GM18505 (cell line): ENCODE measurements around the gene C14orf180.

Experiments
- ATAC-seq: cut with Tn5 transposase; IDR thresholded peaks from one replicate; pipeline ENCODE4 v1.9.1; 2021; ENCODE audit not compliant: unreplicated experiment
- POLR2A ChIP-seq: IDR thresholded peaks from 4 replicates; pipeline ENCODE4 v1.6.1; 2011; ENCODE audit warnings: borderline replicate concordance; ENCODE audit not compliant: insufficient read depth, insufficient read length; ENCODE audit errors: extremely low read depth

C14orf180 gene

DNA sequence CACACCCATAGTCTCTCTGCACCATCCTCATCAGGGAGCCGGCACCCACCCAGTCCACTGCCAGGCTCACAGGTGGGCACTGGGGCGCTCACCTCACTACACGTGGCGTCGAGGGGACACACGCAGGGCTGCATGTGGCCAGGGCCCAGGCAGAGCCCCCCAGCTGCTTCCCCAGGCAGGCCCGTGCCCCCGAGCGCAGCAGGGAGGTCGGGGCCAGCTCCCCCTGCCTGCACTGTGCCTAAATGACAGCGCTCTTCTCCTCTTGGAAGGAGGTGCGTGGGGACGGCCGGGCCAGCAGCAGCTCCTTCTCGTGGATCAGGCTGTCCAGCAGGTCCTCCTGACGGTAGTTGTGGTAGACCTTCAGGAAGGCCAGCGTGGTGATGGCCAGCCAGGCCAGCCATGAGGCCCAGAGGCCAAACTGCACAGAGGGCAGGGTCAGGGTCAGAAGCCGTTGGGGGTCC, 13.7 kb downstream of the C14orf180 start:
- ATAC-seq, result no peak
- no peak for TF ChIP-seq POLR2A

DNA sequence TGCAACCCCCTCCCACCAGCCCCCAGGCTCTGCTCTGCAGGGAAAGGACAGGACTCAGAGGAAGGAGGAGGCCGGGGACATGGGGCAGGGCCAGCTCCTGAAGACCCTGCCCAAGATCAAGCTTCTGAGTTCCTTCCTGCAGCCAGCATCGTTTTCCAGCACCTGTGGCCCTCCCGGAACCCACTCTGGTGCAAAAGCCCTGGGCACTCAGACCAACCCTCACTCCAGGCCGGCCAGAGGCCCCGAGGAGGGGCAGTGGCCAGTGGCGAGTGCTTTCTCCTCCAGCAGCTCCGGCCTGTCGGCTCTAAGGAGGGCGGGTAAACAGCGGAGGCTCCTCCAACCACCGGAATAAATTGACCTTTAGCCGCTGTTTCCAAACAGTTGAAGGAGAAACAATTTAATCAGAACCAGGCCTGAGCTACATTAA, 14.2 kb downstream of the C14orf180 start:
- TF ChIP-seq POLR2A, result no peak
- no peak for ATAC-seq

DNA sequence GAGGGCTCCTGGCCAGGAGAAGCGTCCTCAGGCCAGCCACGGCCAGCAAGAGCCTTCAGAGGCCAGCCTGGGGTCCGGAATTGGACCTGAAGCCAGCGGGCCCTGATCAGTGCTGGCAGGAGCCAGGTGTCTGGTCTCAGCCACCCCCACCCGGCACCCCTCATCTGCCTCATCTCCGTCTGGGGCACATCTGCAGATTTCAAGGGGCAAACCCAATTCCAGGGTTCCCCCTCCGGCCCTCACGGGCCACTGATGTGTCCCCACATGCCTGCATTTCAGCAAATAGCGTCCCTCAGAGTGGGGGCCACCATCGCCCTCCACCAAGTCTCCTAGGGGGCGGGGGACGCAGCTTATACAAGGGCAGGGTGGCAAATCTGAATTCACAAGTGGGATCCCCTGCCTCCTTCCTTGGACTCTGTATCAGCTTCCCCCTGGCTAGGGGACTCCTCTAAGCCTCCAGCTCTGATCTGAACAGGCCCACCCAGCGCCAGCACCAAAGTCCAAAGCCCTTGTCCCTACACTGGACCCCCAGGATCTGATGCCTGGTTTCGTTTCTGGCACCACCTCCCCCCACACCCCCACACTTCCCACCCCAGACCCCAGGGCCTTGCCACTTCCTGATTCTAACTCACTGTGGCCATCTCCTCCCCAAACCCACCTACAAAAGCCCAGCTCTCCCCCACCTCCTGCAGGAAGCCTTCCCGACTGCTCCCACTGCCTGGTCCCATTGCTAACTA, 14.9 kb downstream of the C14orf180 start:
- ATAC-seq, result no peak

GRCh38 chr14:104595116-104595675, 15.6 kb downstream of the C14orf180 start:
- ATAC-seq, result no peak
- TF ChIP-seq POLR2A, result no peak

More for the DNA sequence above, 14.9 kb downstream of the C14orf180 start:
- no peak for TF ChIP-seq POLR2A

DNA sequence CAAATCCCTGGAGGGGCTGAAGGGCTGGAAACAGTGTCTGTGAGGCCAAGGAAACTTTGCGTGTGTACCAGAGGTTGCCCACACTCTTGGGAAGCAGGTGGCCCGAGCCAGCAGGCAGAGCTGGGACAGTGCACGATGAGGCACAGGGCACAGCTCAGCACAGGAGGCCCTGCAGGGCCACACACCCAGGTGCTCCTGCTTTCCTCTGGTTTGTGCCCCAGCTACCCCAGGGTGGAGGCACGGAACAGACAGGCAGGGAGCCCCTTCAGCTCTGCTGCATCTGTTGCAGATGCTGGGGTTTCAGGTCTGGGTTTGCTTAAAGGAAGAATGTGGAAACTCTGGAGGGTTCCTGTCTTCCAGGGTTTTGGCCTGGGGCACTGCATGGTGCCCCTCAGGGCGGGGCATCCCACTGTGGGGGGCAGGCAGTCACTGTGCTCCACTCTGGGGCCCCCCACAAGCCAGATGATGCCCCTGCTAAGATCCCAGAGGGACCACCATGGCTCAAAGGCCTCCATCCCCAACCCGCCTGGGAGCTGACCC, 16.4 kb downstream of the C14orf180 start:
- no peak for ATAC-seq
- TF ChIP-seq POLR2A, result no peak

GRCh38 chr14:104596451-104596918, 16.9 kb downstream of the C14orf180 start:
- TF ChIP-seq POLR2A, result no peak
- no peak for ATAC-seq

- no peak for ATAC-seq
- TF ChIP-seq POLR2A, result no peak
These were observed 17.4 kb downstream of the C14orf180 start for GRCh38 chr14:104596927-104597351.

DNA sequence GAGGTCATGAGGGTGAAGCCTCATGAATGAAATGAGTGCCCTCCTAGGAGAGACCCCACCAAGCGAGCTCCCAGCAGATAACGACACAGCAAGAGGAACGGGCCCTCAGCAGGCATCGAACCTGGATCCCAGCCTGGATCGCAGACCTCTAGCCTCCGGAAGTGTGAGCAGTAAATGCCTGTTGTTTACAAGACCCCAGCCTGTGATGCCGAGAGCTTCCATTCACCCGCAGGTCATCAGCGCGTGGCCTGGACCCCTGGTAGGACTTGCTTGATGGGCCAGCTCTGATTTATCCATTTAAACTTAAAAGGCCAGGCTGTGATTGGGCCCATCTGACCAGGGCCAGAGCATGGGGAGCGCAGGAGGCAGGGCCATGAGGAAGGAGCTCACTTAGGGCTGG, 18.0 kb downstream of the C14orf180 start:
- TF ChIP-seq POLR2A, result no peak
- no peak for ATAC-seq

DNA sequence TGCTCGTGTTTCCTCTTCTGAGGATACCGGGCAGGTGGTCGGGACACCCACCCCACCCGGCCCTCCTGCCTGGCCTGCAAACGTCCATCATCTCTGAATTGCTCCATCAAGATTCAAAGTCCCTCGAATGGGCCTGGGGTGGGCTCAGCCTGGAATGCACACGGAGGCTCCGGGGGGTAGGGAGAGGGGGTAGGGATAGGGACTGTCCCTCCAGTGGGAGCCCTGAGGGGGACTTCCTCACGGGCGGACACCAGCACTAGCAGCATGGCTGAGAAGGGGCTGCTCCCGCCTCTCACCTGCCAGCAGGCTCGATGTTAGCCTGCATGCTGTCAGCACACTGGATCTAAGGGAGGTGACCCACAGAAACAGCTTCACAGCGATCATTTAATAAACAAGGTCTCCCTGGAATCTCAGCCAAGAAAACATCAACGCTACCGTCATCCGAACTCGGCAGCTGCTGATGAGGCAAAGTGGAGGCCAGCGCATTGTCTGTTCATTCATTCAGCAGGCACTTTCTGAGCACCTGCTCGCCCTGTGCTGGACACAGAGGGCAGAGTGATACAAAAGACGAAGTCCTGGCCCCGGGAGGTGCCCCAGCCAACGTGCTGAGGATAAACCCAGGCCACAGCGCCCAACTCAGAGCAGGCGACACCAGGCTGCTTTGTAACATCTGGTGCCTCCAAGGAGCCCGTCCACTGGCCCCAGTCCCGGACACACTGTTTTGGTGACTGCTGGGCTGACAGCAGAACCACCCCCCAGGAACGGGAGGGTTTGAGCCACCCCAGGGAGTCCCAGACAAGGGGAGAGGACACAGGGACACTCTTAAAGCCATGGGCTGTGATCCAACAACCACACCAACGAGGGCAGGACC, 18.7 kb downstream of the C14orf180 start:
- TF ChIP-seq POLR2A, result no peak
- ATAC-seq, result no peak

GRCh38 chr14:104598910-104599273, 19.3 kb downstream of the C14orf180 start:
- ATAC-seq, result no peak
- no peak for TF ChIP-seq POLR2A

DNA sequence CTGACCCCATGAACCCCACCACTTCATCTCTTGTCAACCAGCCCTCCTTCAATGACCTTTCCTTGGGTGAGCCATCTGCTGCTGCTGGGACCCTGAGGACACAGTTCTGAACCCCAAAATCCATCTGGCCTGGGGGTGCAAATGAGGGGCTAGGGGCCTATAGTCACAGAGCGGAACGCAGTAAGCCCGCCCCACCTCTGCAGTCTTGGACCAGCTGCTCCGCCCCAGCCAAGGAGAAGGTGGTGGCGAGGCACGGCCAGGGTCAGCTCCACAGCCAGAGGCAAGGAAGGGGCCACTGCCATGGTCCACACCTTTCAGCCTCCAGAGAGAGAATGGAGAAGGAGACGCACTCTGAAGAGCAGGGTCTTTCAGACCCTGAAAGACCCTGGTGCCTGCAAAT, 19.9 kb downstream of the C14orf180 start:
- TF ChIP-seq POLR2A, result no peak
- no peak for ATAC-seq

DNA sequence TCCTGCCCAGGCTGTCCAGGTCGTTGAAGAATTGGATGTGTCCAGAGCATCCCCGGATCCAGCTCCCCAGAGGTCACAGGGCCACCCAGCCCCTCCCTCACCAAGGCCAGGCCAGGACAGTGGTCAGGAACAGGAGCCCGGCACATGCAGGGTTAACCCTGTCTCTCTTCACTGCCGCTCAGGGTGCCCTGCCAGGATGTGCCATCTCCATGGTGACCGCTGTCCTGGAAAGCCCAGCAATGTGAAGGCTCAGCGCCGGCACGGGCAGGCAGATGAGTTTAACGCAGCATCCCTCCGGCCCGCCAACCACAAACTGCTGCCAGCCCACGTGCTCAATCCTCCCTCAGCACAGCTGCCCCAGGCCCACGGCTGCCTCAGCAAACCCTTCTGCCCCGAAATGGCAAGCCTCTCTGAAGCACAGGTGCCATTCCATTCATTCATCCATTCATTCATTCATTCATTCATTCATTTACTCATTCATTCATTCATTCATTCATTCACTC, 20.6 kb downstream of the C14orf180 start:
- TF ChIP-seq POLR2A, result no peak
- no peak for ATAC-seq

GRCh38 chr14:104600805-104601204, 21.2 kb downstream of the C14orf180 start:
- ATAC-seq, result no peak
- no peak for TF ChIP-seq POLR2A
